Activated CD8-positive, alpha-beta T cell treated with anti-CD3 and anti-CD28 coated beads, Interleukin-2, amount 10 ng/mL, durations not matched to agents 7 days and 5 days (primary cell): ENCODE measurements around the gene PYGM. TPM values are rescaled to one million over a fixed set of nuclear protein-coding genes. Genes with fewer than 3 reads are reported as not detected.

Experiments
- ATAC-seq: fragments of 150-1000 bp; cut with Tn5 transposase; one replicate; pipeline ENCODE4 v1.10.0; 2021; ENCODE audit warnings: moderate library complexity
- CTCF ChIA-PET: fragments of 350-600 bp; sonication (Branson Sonifier 250); formaldehyde crosslinking; loops from one replicate; lab custom pipeline; 2021; ENCODE audit warnings: antibody characterized with exemption; lab: Charles Lee
- POLR2A ChIA-PET: fragments of 350-600 bp; sonication (Branson Sonifier 250); formaldehyde crosslinking; loops from one replicate; lab custom pipeline; 2021; ENCODE audit warnings: antibody characterized with exemption; lab: Charles Lee
- DNase-seq: peaks from one replicate; pipeline ENCODE4 v3.0.0-alpha.2; 2020
- H3K27ac Mint-ChIP-seq: one replicate; pipeline ENCODE4 v1.8.0; 2021; ENCODE audit warnings: mild to moderate bottlenecking, mixed read lengths
- H3K27me3 Mint-ChIP-seq: one replicate; pipeline ENCODE4 v1.8.0; 2021; ENCODE audit warnings: low read depth, mixed read lengths
- H3K36me3 Mint-ChIP-seq: one replicate; pipeline ENCODE4 v1.8.0; 2021; ENCODE audit warnings: low read depth, mixed read lengths
- H3K4me1 Mint-ChIP-seq: one replicate; pipeline ENCODE4 v1.8.0; 2021; ENCODE audit warnings: low read depth, mixed read lengths
- H3K4me3 Mint-ChIP-seq: one replicate; pipeline ENCODE4 v1.8.0; 2021; ENCODE audit warnings: mild to moderate bottlenecking, mixed read lengths
- H3K9me3 Mint-ChIP-seq: one replicate; pipeline ENCODE4 v1.8.0; 2022; ENCODE audit warnings: mixed read lengths; ENCODE audit not compliant: insufficient read depth
- total RNA-seq, 2 experiments: library from RNA; stranded (reverse); gene quantifications; one replicate each; pipeline ENCODE4 v1.2.3, GENCODE V29; 2021

PYGM gene
- total RNA-seq, 2 experiments from 2014 or later = 2.9 to 4.7 TPM

- Mint-ChIP-seq H3K4me1 (peaks cover 57% of the 10 kb centered on the region), H3K27me3 (no peaks in the 10 kb centered on the region), H3K9me3 (no peaks in the 10 kb centered on the region), H3K27ac (peak overlapping the region; percentile 82), H3K4me3 (peak overlapping the region; percentile 79), H3K36me3 (peaks cover 30% of the 10 kb centered on the region)
- DNase-seq = no peak
- ChIA-PET CTCF (interaction anchor here (1.2 to 2.1 kb wide), 3 partner anchors 12 to 22 kb away, joined by 3 to 6 read pairs (median 4); partner anchors contain the start of gene SF1), POLR2A (no interaction called here)
- ATAC-seq = no peak
Measured at GRCh38 chr11:64800303-64801157, 40.8 kb upstream of the PYGM start.

- no peaks in the 10 kb centered on the region for H3K9me3 Mint-ChIP-seq
- peak overlapping the region; percentile 67 for H3K27ac Mint-ChIP-seq
- peaks cover 60% of the 10 kb centered on the region for H3K4me1 Mint-ChIP-seq
- no peak for DNase-seq
- ATAC-seq = no peak
- peaks cover 30% of the 10 kb centered on the region for H3K36me3 Mint-ChIP-seq
- CTCF ChIA-PET = interaction anchor here (1.2 to 2.1 kb wide), 3 partner anchors 14 to 311 kb away, joined by 3 to 6 read pairs (median 4); partner anchors contain the start of gene SF1
- POLR2A ChIA-PET = no interaction called here
- no peak overlapping the region for H3K4me3 Mint-ChIP-seq
- H3K27me3 Mint-ChIP-seq = no peaks in the 10 kb centered on the region
Measured at GRCh38 chr11:64799623-64800302, 40.0 kb upstream of the PYGM start.

GRCh38 chr11:64799256-64799622, 39.5 kb upstream of the PYGM start:
- H3K4me1 Mint-ChIP-seq = peaks cover 64% of the 10 kb centered on the region
- no peaks in the 10 kb centered on the region for H3K9me3 Mint-ChIP-seq
- POLR2A ChIA-PET = no interaction called here
- H3K4me3 Mint-ChIP-seq = no peak overlapping the region
- CTCF ChIA-PET = interaction anchor here (1.2 to 2.1 kb wide), 2 partner anchors 21 to 311 kb away, joined by 4 to 6 read pairs; partner anchors contain the start of gene SF1
- H3K27me3 Mint-ChIP-seq = no peaks in the 10 kb centered on the region
- DNase-seq = no peak
- peaks cover 33% of the 10 kb centered on the region for H3K36me3 Mint-ChIP-seq
- no peak overlapping the region for H3K27ac Mint-ChIP-seq
- no peak for ATAC-seq

- Mint-ChIP-seq H3K36me3 (peaks cover 42% of the 10 kb centered on the region), H3K4me3 (no peak overlapping the region), H3K27ac (no peak overlapping the region), H3K9me3 (no peaks in the 10 kb centered on the region), H3K4me1 (peaks cover 62% of the 10 kb centered on the region), H3K27me3 (no peaks in the 10 kb centered on the region)
- ATAC-seq = no peak
- DNase-seq = no peak
- POLR2A ChIA-PET = no interaction called here
- CTCF ChIA-PET = interaction anchor here (1.1 kb wide), 1 partner anchor 9 kb away, joined by 3 read pairs; no protein-coding TSS in a partner anchor
Measured at GRCh38 chr11:64796757-64797541, 37.2 kb upstream of the PYGM start.

GRCh38 chr11:64796047-64796756, 36.4 kb upstream of the PYGM start:
- ChIA-PET POLR2A (no interaction called here), CTCF (no interaction called here)
- Mint-ChIP-seq H3K27me3 (no peaks in the 10 kb centered on the region), H3K4me1 (peaks cover 55% of the 10 kb centered on the region), H3K4me3 (no peak overlapping the region), H3K9me3 (no peaks in the 10 kb centered on the region), H3K36me3 (peaks cover 42% of the 10 kb centered on the region), H3K27ac (peak overlapping the region; percentile 30)
- DNase-seq (no peak), ATAC-seq (no peak)

- DNase-seq (no peak), ATAC-seq (no peak)
- POLR2A ChIA-PET = interaction anchor here (1.4 kb wide), 1 partner anchor 9 kb away, joined by 4 read pairs; no protein-coding TSS in a partner anchor
- Mint-ChIP-seq H3K36me3 (peaks cover 40% of the 10 kb centered on the region), H3K27ac (peak overlapping the region; percentile 74), H3K4me1 (peaks cover 46% of the 10 kb centered on the region), H3K4me3 (no peak overlapping the region), H3K9me3 (no peaks in the 10 kb centered on the region), H3K27me3 (no peaks in the 10 kb centered on the region)
- CTCF ChIA-PET = interaction anchor here (0.7 to 1.9 kb wide), 4 partner anchors 12 to 106 kb away, joined by 4 read pairs; no protein-coding TSS in a partner anchor
Measured at GRCh38 chr11:64794526-64794925, 34.8 kb upstream of the PYGM start.

- DNase-seq = no peak
- H3K36me3 Mint-ChIP-seq = peaks cover 34% of the 10 kb centered on the region
- H3K4me3 Mint-ChIP-seq = no peak overlapping the region
Measured at GRCh38 chr11:64793271-64794160, 33.7 kb upstream of the PYGM start.

GRCh38 chr11:64792482-64792881, 32.7 kb upstream of the PYGM start:
- ChIA-PET POLR2A (interaction anchor here (1.3 kb wide), 1 partner anchor 14 kb away, joined by 5 read pairs; no protein-coding TSS in a partner anchor), CTCF (interaction anchor here (1.1 kb wide), 1 partner anchor 18 kb away, joined by 3 read pairs; the partner anchor contains the start of gene MEN1)
- H3K36me3 Mint-ChIP-seq = peaks cover 37% of the 10 kb centered on the region
- H3K27me3 Mint-ChIP-seq = no peaks in the 10 kb centered on the region
- no peak for ATAC-seq
- DNase-seq = no peak
- peaks cover 43% of the 10 kb centered on the region for H3K4me1 Mint-ChIP-seq
- H3K9me3 Mint-ChIP-seq = no peaks in the 10 kb centered on the region
- no peak overlapping the region for H3K4me3 Mint-ChIP-seq
- peak overlapping the region; percentile 25 for H3K27ac Mint-ChIP-seq

More at GRCh38 chr11:64793271-64794160, 33.7 kb upstream of the PYGM start:
- CTCF ChIA-PET = interaction anchor here (0.7 to 1.9 kb wide), 6 partner anchors 8 to 105 kb away, joined by 3 to 4 read pairs (median 4); no protein-coding TSS in a partner anchor
- ATAC-seq = no peak
- H3K9me3 Mint-ChIP-seq = no peaks in the 10 kb centered on the region
- peaks cover 40% of the 10 kb centered on the region for H3K4me1 Mint-ChIP-seq
- no peaks in the 10 kb centered on the region for H3K27me3 Mint-ChIP-seq
- H3K27ac Mint-ChIP-seq = peak overlapping the region; percentile 81
- POLR2A ChIA-PET = interaction anchor here (1.4 kb wide), 1 partner anchor 8 kb away, joined by 4 read pairs; no protein-coding TSS in a partner anchor

- Mint-ChIP-seq H3K27me3 (no peaks in the 10 kb centered on the region), H3K36me3 (peaks cover 37% of the 10 kb centered on the region), H3K9me3 (no peaks in the 10 kb centered on the region), H3K4me1 (peaks cover 40% of the 10 kb centered on the region), H3K4me3 (no peak overlapping the region), H3K27ac (no peak overlapping the region)
- no peak for DNase-seq
- CTCF ChIA-PET = interaction anchor here (1.1 to 1.6 kb wide), 4 partner anchors 10 to 19 kb away, joined by 3 to 7 read pairs (median 4); partner anchors contain the start of genes MEN1 and SF1
- POLR2A ChIA-PET = interaction anchor here (1.3 kb wide), 1 partner anchor 13 kb away, joined by 5 read pairs; no protein-coding TSS in a partner anchor
- no peak for ATAC-seq
Measured at GRCh38 chr11:64791781-64792291, 32.1 kb upstream of the PYGM start.
